MCF 10A (cell line): ENCODE measurements around the gene GUSB. TPM values are rescaled to one million over a fixed set of nuclear protein-coding genes. Genes with fewer than 3 reads are reported as not detected.

Experiments
- BruUV-seq: library from RNA; stranded (reverse); fragments of 400-500 nt; replicated peaks from 2 replicates; lab custom pipeline; 2021; lab: Mats Ljungman, UMichigan
- CTCF ChIA-PET: fragments of 300-600 bp; sonication (Branson Sonifier 250); formaldehyde crosslinking; extraction: SDS; loops from one replicate; lab custom pipeline; 2021; ENCODE audit warnings: antibody characterized with exemption, inconsistent platforms; lab: Yijun Ruan, JAX
- POLR2A ChIA-PET: fragments of 300-600, 350-650 bp; sonication (Branson Sonifier 250); formaldehyde crosslinking; extraction: SDS; loops from one replicate; lab custom pipeline; 2020; ENCODE audit warnings: antibody characterized with exemption, inconsistent platforms; lab: Yijun Ruan, JAX
- DNase-seq: peaks from one replicate; pipeline ENCODE4 v3.0.0-alpha.2; 2018; ENCODE audit not compliant: unreplicated experiment
- H3K27ac Mint-ChIP-seq: one replicate; pipeline ENCODE4 v1.8.0; 2022; ENCODE audit warnings: mild to moderate bottlenecking, low read depth, mixed read lengths; ENCODE audit not compliant: unreplicated experiment
- H3K27me3 Mint-ChIP-seq: one replicate; pipeline ENCODE4 v1.8.0; 2022; ENCODE audit warnings: mixed read lengths; ENCODE audit not compliant: insufficient read depth, unreplicated experiment
- H3K36me3 Mint-ChIP-seq: one replicate; pipeline ENCODE4 v1.8.0; 2022; ENCODE audit warnings: mild to moderate bottlenecking, moderate library complexity, mixed read lengths; ENCODE audit not compliant: insufficient read depth, unreplicated experiment
- H3K4me1 Mint-ChIP-seq: one replicate; pipeline ENCODE4 v1.8.0; 2022; ENCODE audit warnings: mixed read lengths; ENCODE audit not compliant: insufficient read depth, unreplicated experiment
- H3K4me3 Mint-ChIP-seq: one replicate; pipeline ENCODE4 v1.8.0; 2022; ENCODE audit warnings: mild to moderate bottlenecking, moderate library complexity, mixed read lengths; ENCODE audit not compliant: unreplicated experiment
- H3K9me3 Mint-ChIP-seq: one replicate; pipeline ENCODE4 v1.8.0; 2022; ENCODE audit warnings: mixed read lengths; ENCODE audit not compliant: unreplicated experiment
- CTCF ChIP-seq: fragments of 200-600 bp; IDR thresholded peaks from one replicate; pipeline ENCODE4 v1.8.0; 2022; ENCODE audit warnings: antibody characterized with exemption, mild to moderate bottlenecking; ENCODE audit not compliant: unreplicated experiment
- intact Hi-C: fragments of 100-400 bp; cut with micrococcal nuclease; formaldehyde crosslinking; loops from 2 replicates; pipeline ENCODE4 v1.14.1; 2022
- total RNA-seq: library from RNA; stranded (reverse); gene quantifications from 2 replicates; pipeline ENCODE4 v1.2.3, GENCODE V29; 2022

The GUSB gene
- total RNA-seq, 1 experiment from 2014 or later, result 35.0 TPM

- no peak overlapping the region for H3K27ac Mint-ChIP-seq
- no peak for DNase-seq
- no peaks in the 10 kb centered on the region for H3K27me3 Mint-ChIP-seq
- no TSS peak for BruUV-seq
- intact Hi-C loops, result no loop called here
- H3K9me3 Mint-ChIP-seq, result no peaks in the 10 kb centered on the region
- POLR2A ChIA-PET, result no interaction called here
- H3K4me1 Mint-ChIP-seq, result peaks cover 4% of the 10 kb centered on the region
- peaks cover 8% of the 10 kb centered on the region for H3K36me3 Mint-ChIP-seq
- H3K4me3 Mint-ChIP-seq, result no peak overlapping the region
- CTCF ChIA-PET, result interaction anchor here (0.6 kb wide), 1 partner anchor 17 kb away, joined by 3 read pairs; no protein-coding TSS in a partner anchor
- no peak for TF ChIP-seq CTCF
These were observed 43.6 kb downstream of the GUSB start for GRCh38 chr7:65938336-65938895.

GRCh38 chr7:65937296-65937695 is 44.7 kb downstream of the GUSB start:
- DNase-seq, result no peak
- Mint-ChIP-seq H3K4me1 (peaks cover 4% of the 10 kb centered on the region), H3K27ac (no peak overlapping the region), H3K4me3 (no peak overlapping the region), H3K27me3 (no peaks in the 10 kb centered on the region), H3K9me3 (no peaks in the 10 kb centered on the region), H3K36me3 (peaks cover 8% of the 10 kb centered on the region)
- intact Hi-C loops, result no loop called here
- no peak for TF ChIP-seq CTCF
- ChIA-PET CTCF (no interaction called here), POLR2A (no interaction called here)
- no TSS peak for BruUV-seq

GRCh38 chr7:65931685-65932084 is 50.3 kb downstream of the GUSB start:
- Mint-ChIP-seq H3K27me3 (no peaks in the 10 kb centered on the region), H3K27ac (no peak overlapping the region), H3K36me3 (peaks cover 7% of the 10 kb centered on the region), H3K4me3 (no peak overlapping the region), H3K9me3 (no peaks in the 10 kb centered on the region), H3K4me1 (peaks cover 4% of the 10 kb centered on the region)
- intact Hi-C loops, result no loop called here
- ChIA-PET POLR2A (no interaction called here), CTCF (no interaction called here)
- no peak for TF ChIP-seq CTCF
- DNase-seq, result no peak
- BruUV-seq, result no TSS peak

DNA sequence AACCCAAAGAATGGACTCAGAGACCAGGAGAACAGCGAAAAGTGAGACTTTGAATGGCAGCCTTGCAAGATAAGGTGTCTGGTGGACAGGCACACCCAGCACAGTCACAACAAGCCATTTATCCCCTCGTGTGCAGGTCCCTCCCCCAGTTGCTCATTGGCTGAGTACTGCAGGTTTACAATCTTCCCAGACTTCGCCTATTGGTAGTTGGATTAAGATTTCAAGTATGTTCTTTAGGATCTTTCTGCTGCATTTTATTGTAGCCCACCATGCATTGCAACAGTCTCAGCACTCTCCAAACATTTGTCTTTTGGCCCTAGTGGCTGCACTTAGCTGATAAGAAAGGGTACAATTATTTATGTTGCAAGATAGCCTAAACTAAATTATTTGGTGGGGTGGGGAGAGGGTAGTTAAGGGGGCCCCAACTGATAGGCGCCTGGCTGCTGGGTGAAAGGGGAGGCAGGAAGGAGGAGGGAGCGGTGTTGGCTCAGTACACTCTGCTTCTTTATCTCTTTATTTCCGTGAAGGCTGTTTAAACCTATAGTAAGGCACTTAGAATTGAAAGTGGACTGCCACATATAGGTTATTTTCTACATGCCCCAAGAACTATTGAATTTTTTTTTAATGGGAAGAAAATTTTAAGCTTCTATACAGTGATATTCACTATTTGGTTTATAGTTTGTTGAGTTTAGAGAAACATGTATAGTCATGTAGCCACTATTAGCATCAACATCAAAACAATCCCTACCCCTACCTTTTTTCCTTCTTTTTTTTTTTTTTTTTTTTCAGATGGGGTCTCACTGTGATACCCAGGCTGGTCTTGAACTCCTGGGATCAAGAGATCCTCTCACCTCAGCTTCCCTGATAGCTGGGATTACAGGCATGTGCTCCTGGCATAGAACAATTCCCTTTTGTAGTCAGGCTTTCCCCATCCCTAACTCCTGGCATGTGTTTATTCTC is 54.2 kb downstream of the GUSB start:
- peaks cover 7% of the 10 kb centered on the region for H3K36me3 Mint-ChIP-seq
- peaks cover 7% of the 10 kb centered on the region for H3K4me1 Mint-ChIP-seq
- H3K9me3 Mint-ChIP-seq, result no peaks in the 10 kb centered on the region
- H3K27ac Mint-ChIP-seq, result no peak overlapping the region
- DNase-seq, result no peak
- no peak overlapping the region for H3K4me3 Mint-ChIP-seq
- H3K27me3 Mint-ChIP-seq, result no peaks in the 10 kb centered on the region
- TF ChIP-seq CTCF, result no peak
- POLR2A ChIA-PET, result no interaction called here
- BruUV-seq, result no TSS peak
- CTCF ChIA-PET, result no interaction called here
- intact Hi-C loops, result no loop called here
